ENCODE measurements around the gene CACNA1C.

DNA sequence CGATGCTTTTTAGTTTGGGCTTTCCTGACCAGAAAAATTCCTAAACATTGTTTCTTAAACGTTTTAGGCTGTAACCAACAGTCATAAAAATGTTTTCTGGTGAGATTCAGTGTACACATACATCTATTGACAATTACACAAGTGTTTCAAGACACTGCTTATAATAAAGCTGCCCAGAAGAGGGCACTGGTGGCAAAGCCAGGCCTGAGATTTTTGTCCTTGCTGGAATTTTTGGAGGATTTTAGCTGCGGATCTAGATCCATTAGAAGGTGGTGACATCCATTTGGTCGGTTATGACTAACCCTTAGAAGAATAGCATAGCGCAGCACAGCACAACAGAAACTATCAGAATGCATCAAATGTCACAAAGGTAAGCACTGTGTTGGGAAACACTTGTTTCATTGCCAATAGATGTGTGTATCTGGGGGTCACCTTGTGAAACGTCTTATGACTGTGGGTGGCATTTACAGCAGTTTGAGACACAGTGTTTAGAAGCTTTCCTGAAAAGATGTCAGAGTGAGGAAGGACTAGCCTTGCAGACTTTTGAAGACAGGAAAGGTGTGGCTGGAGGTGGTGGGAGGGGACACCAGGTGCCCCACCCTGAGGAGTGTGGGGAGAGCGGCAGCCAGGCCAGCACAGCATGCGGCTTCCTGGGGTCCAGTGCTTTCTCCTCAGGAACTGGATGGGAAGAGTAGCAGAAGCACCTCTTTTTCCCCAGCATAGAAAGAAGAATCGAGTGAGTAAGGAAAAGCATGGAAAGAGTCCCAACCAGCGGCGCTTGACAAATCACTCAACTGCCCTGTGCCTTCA is 687.2 kb downstream of the CACNA1C start:
- TF ChIP-seq, protein P1, sequence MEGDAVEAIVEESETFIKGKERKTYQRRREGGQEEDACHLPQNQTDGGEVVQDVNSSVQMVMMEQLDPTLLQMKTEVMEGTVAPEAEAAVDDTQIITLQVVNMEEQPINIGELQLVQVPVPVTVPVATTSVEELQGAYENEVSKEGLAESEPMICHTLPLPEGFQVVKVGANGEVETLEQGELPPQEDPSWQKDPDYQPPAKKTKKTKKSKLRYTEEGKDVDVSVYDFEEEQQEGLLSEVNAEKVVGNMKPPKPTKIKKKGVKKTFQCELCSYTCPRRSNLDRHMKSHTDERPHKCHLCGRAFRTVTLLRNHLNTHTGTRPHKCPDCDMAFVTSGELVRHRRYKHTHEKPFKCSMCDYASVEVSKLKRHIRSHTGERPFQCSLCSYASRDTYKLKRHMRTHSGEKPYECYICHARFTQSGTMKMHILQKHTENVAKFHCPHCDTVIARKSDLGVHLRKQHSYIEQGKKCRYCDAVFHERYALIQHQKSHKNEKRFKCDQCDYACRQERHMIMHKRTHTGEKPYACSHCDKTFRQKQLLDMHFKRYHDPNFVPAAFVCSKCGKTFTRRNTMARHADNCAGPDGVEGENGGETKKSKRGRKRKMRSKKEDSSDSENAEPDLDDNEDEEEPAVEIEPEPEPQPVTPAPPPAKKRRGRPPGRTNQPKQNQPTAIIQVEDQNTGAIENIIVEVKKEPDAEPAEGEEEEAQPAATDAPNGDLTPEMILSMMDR (IDR thresholded peaks at IDR 0.05), result no peak
- no peak for TF ChIP-seq POLR2A (IDR thresholded peaks at IDR 0.05)
